RWPE1 (cell line): ENCODE results near the gene ERF.
A peak's percentile ranks its signal among the peaks of the same experiment; 100 is the strongest.

ENCODE experiments used
- CTCF ChIA-PET: fragments of 350-600 bp; sonication (Branson Sonifier 250); formaldehyde crosslinking; extraction: SDS; loops from one replicate; lab custom pipeline; 2021; lab: Yijun Ruan, JAX
- POLR2A ChIA-PET: fragments of 400-600 bp; formaldehyde crosslinking; extraction: SDS; loops from one replicate; lab custom pipeline; 2020; ENCODE audit warnings: antibody characterized with exemption; ENCODE audit not compliant: low non-redundant PET; lab: Yijun Ruan, JAX
- DNase-seq: peaks from one replicate; pipeline ENCODE4 v3.0.0; 2012; ENCODE audit warnings: low spot score
- H3K27ac ChIP-seq: fragments of 450-650 bp; 2 replicates; pipeline ENCODE4 v1.5.1; 2017
- CTCF ChIP-seq: fragments of 450-650 bp; conservative IDR thresholded peaks from 2 replicates; pipeline ENCODE4 v1.5.1; 2017; ENCODE audit warnings: low read depth, mild to moderate bottlenecking

ERF gene

GRCh38 chr19:42274065-42274682 is 19.2 kb upstream of the ERF start:
- TF ChIP-seq CTCF, result no peak
- H3K27ac ChIP-seq, result peak overlapping the region; percentile 100
- POLR2A ChIA-PET, result no interaction called here
- DNase-seq, result no peak
- CTCF ChIA-PET, result no interaction called here

- POLR2A ChIA-PET, result no interaction called here
- no peak for DNase-seq
- CTCF ChIA-PET, result no interaction called here
- TF ChIP-seq CTCF, result no peak
- peak overlapping the region; percentile 100 for H3K27ac ChIP-seq
Observed at GRCh38 chr19:42273407-42274064, 18.6 kb upstream of the ERF start.

- CTCF ChIA-PET, result no interaction called here
- TF ChIP-seq CTCF, result no peak
- peak overlapping the region; percentile 100 for H3K27ac ChIP-seq
- POLR2A ChIA-PET, result no interaction called here
- DNase-seq, result no peak
Observed at GRCh38 chr19:42272989-42273406, 18.1 kb upstream of the ERF start.

- ChIA-PET POLR2A (no interaction called here), CTCF (interaction anchor here (0.6 kb wide), 1 partner anchor 1748 kb away, joined by 6 read pairs; no protein-coding TSS in a partner anchor)
- no peak for DNase-seq
- peak overlapping the region; percentile 100 for H3K27ac ChIP-seq
- no peak for TF ChIP-seq CTCF
Observed at GRCh38 chr19:42272535-42272897, 17.6 kb upstream of the ERF start.

GRCh38 chr19:42271861-42272534 is 17.1 kb upstream of the ERF start:
- peak overlapping the region; percentile 100 for H3K27ac ChIP-seq
- ChIA-PET CTCF (interaction anchor here (0.5 to 0.6 kb wide), 3 partner anchors 21 to 1747 kb away, joined by 3 to 7 read pairs (median 6); no protein-coding TSS in a partner anchor), POLR2A (no interaction called here)
- no peak for DNase-seq
- no peak for TF ChIP-seq CTCF

- H3K27ac ChIP-seq, result peak overlapping the region; percentile 100
- no peak for DNase-seq
- TF ChIP-seq CTCF, result no peak
- POLR2A ChIA-PET, result interaction anchor here (0.7 kb wide), 1 partner anchor 116 kb away, joined by 3 read pairs; no protein-coding TSS in a partner anchor
- CTCF ChIA-PET, result interaction anchor here (0.6 to 1.5 kb wide), 2 partner anchors 8 to 307 kb away, joined by 5 to 13 read pairs; no protein-coding TSS in a partner anchor
Observed at GRCh38 chr19:42271045-42271419, 16.1 kb upstream of the ERF start.
